Measurements from ENCODE around the gene PHF20.
A peak's percentile ranks its signal among the peaks of the same experiment; 100 is the strongest.
"Not testable (repeated sequence)": the region's sequence is repeated elsewhere in the genome, so short reads cannot be mapped to it uniquely, and the experiment has no call there.

PHF20 gene

DNA sequence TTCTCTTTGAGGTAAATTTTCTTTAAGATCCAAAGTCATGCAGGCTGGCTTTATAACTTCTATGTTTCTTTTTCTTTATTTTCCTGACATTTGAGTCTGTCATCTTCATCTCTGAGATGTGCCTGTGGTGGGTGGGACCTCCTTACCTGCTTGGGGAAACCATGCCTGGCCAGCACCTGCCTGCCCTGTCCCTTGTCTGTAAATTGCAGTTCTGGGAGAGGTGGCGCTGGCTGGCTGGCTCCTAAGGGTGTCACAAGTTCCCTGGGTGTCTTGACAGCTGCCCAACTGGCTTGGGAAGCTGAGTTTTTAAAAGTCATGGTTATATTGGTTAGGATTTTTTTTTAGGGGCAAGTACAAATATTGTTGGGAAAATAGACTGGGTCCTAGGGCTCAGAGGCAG lies 146.2 kb downstream of the PHF20 start:
- no peak for DNase-seq (ENCODE audit: low read depth in 2 of 2)

DNA sequence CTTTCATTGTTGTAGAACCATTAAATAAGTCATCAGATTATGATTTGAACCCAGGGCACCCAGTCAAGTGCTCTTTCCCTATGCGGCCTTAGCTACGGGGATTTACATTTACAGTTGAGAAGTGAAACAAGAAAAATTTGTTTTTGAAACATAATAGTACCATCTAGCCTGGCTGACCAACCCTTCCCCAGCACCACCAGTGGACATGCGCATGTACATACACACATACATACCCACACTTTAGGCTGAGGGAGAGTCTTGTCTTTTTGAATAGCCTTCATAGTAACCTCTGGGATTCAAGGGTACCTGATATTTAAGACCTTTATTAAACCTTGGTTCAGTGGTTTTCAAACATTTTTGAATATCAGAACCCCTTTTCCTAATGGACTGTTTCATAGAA lies 148.7 kb downstream of the PHF20 start:
- no peak for DNase-seq (ENCODE audit: low read depth in 2 of 2)

DNA sequence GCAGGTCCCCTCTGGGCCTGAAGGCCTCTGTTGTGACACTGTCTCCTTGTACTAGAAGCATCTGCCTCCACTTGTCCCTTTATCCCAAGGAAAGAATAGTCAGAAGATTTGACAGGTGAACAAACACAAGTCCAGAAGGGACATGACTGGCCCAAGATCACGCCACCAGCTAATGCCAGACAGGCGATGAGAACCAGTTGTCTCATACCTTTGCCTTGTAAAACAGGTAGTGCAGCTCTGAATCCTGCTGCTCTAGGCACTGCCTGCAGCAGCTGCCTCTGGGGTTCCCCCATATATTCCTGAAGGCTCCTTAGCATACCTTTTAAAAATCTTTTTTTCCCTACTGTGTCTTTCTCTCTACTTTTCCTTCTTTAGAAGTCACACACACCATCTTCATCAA lies 157.5 kb downstream of the PHF20 start:
- no peak for DNase-seq (ENCODE audit: low read depth in 2 of 2)

DNA sequence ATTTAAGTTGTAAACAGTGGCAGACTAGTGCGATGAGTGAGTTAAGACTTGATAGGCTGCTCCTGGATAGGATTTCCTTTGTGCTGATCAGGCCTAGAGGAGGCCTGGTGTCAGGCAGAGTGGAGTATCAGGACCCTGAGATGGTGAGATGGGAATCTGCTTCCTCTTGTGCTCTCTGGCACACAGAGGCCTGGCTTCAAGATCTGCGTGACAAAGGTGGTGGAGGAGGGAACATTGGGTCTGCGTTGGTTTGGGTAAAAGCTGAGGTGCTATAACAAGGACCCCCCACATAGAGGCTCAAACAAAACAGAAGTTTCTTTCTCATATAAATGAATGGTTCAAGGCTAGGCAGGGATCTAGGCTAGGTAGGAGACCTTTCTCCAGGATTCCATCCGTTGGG lies 162.2 kb downstream of the PHF20 start:
- no peak for DNase-seq (ENCODE audit: low read depth in 2 of 2)

DNA sequence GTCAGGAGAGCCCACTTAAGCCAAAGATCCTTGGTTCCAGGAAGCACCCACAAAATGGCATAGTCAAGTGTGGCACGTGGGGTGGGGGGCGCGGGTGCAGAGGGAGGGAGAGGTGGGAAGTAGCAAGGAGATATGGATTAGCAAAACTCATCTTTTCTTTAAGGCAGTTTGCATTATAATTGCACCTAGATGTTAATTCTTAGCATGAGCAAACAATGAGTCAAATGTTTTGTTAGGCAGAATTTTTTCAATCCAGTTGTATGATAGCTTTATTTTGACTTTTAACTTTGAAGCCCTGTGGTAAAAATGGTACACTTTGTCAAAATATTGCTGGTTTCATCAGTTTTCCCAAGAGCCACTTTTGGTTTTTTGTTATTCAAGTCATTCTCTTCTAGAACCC lies 167.4 kb downstream of the PHF20 start:
- DNase-seq (ENCODE audit: low read depth in 2 of 2), result no peak

DNA sequence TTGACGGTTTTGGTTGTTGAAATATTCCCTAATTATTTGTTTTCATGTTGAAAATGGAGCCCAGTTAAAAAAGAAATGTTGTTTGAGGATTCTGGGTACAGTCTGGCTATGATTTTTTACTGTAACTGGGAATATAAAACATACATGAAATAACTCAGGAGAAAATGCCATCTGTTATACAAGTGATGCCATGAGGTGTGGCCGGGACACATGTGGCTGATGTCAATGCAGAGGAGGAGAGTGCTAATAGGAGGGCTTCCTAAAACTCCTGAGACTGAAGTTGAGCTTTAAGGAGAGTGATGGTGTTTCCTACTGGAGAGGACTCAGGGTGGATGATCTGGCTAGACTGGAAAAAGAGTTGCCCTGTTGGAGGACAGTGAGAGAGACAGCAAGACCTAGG lies 169.8 kb downstream of the PHF20 start:
- no peak for DNase-seq (ENCODE audit: low read depth in 2 of 2)

DNA sequence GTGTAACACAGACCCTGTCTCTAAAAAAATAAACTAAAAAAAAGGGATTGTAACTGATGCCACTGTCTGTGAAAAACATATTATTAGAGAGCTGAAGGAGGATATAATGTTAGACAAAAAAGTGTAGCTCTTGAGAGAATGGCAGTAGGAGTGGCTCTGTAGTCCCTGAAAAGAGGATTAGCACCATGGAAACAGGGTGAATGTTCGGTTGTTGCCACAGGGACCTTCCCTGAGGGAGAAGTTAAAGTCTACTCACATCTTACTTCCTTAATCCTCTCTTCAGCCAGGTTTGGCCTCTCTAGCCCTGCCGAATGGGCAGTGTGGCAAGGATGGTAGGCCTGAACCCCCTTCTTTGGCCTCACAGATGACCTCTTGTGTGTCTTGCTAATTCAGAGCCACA lies 170.4 kb downstream of the PHF20 start:
- DNase-seq (ENCODE audit: low read depth in 2 of 2), result no peak

DNA sequence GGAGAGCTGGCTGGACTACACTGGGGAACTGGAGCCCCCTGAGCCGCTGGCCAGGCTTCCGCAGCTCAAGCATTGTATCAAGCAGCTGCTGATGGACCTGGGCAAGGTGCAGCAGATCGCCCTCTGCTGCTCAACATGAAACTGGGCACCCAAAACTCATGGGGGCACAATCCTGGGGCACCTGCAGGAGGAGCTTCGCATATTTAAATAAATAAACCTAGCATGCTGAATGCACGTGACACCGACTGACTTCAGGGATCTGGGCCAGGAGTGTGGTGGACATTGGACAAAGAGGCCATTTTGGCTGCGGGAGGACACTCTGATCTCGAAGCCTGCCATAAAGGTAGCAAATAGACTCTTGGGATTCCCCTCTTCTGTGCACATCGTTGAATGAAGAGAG lies 175.7 kb downstream of the PHF20 start:
- DNase-seq (ENCODE audit: low read depth in 2 of 2), result no peak

DNA sequence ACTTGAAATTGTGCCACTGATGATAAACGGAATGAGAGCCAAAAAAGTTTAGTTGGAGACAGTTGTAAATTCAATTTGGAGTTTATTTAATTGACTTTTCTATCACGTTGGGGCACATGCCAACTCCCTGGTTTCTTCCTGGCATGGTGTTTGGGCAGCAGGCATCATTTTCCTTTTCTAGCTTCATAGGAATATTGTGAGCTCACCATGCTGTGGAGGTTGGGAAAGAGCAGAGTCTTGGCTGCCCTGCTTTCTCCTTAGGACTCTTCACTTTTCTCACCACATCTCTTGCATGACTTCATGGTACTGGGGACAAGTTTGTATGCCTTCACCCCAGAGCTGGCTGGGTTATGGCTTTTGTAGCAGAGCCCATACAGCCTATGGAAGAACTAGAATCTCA lies 176.1 kb downstream of the PHF20 start:
- no peak for DNase-seq (ENCODE audit: low read depth in 2 of 2)

DNA sequence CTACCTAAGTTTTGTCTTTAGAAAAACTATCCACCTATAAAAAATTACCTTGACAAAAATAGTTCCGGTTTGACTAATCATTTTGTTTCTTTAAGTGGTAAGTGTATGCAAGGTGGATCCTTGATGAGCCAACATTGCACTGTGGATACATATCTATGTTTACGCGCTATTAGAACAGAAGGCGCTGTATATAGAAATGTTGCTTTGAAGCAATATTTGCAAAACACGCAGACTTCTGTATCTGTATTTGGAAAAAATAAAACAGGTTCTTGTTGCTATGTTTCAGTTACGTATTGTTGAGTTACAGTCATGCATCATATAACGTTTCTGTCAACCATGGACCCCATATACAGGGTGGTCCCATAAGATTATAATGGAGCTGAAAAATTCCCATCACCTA lies 178.3 kb downstream of the PHF20 start:
- no peak for DNase-seq (ENCODE audit: low read depth in 2 of 2)

DNA sequence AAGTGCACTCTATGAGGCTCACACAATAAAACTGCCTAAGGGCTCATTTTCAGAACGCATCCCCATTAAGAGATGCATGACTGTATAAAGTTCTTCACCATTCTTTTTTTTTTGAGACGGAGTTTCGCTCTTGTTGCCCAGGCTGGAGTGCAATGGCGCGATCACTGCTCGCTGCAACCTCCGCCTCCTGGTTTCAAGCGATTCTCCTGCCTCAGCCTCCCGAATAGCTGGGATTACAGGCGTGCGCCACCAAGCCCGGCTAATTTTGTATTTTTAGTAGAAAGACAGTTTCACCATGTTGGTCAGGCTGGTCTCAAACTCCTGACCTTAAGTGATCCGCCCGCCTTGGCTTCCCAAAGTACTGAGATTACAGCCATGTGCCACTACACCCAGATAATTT lies 180.3 kb downstream of the PHF20 start:
- DNase-seq (ENCODE audit: low read depth in 2 of 2), result not testable (repeated sequence)

DNA sequence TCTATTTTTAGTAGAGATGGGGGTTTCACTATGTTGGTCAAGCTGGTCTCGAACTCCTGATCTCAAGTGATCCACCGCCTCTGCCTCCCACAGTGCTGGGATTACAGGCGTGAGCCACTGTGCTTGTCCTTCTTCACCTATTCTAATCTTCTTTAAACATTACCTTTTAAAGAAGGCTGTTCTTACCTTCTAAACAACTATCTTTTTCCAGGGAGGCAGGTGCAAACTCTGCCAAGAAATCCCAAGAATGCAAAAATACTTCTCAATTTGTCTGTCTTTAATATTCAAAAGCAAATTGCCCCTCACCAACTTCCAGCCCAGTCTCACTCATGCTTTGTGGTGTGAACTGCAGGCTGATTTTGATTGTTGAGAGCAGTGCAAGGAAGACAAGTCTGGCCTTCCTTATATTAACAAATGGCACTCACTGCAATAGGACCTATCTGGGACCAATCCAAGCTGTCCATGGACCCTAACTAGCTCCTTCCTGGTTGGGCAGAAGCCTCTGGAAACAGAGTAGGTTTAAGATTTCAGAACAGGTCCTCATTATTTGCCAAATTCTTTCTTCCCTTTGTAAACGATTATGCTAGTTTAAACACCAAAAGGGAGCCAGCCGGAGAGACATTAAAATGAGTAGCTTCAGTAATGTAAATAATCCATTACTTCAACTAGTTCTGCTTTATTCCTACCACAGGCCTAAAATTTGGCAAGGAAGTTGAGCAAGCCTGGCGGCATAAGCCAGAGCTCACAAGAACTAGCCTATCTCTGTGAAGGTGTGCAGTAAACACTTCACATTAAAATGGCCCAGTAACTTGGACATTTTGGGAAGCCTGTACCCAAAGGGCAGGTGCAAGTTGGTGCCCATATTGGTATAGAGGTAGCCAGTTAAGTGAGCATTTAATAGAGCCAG lies 180.9 kb downstream of the PHF20 start:
- no peak for DNase-seq (ENCODE audit: low read depth in 2 of 2)

DNA sequence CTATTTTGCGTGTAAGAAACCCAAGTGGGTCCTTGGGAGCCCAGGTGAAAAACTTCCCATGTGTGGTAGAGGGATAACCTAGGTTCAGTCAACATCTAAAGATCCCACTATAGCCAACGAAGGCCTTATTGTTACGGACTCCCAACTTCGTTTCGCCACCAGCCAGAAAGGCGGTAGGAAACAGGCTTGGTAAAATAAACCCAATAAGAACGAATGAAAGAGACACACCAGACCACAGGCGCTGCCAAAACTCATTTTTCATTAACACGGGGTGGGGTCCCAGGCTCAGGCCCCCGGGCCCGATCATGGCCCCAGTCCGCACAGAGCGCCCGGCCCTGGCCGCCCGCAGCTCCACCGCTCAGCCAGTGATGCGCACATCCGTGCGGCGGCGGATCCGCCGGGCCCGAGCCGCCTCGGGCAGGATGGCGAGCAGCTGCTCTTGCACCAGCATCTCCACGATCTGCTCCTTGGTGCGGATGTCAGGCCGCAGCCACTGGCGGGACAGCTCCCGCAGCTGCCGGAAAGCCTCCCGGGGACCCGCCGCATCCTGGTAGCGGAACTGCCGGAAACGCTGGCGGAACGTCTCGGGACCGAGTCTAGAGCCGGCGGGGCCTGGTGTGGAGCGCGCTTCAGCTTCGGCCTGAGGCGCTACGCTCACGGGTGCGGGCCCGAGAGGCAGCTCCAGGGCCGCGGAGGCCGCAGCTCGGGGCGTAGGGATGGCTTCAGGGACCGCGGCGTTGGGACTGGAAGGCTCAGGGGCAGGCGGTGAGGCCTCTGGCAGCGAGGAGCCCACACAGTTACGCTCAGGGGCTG lies 181.8 kb downstream of the PHF20 start:
- no peak for DNase-seq (ENCODE audit: low read depth in 2 of 2)

DNA sequence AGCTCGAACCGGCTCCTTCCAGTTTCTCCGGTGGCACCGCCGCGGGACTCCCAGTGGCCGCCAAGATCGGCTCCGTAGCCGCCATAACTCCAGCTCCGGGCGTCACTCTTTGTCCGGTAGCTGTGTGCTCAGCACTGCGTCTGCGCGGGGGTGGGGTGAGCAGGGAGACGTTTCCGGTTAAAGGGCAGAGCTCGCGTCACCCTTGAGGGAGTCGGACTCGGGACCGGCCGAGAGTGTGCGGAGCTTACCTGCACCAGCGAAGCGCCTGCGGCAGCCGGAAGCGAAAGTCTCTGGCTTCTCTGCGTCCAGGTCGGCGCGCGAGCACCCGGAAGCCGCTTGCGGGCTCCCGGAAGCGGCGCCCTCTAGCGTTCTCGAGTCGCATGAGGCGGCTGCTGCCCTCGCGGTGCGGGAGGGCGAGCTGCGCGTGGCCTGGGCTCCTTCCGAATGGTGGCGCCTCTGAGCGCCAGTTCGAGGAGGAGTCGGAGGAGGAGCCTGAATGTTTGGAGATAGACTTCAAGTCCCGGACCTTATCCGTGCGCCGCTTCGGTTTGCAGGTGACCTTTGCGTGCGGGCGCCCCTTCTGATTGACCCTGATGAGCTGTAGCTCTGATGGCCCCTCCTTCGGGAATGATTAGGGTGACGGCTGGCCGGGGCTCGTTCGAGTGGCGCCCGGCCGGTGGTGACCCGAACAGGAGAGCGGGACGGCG lies 182.5 kb downstream of the PHF20 start, which contains the start of gene SCAND1:
SCAND1 (minus strand) TSS at position 303 of the 707 bp plus-strand sequence; CDS start at position 85, 218 bp downstream.
- DNase-seq (ENCODE audit: low read depth in 2 of 2), result peak; percentile 89

DNA sequence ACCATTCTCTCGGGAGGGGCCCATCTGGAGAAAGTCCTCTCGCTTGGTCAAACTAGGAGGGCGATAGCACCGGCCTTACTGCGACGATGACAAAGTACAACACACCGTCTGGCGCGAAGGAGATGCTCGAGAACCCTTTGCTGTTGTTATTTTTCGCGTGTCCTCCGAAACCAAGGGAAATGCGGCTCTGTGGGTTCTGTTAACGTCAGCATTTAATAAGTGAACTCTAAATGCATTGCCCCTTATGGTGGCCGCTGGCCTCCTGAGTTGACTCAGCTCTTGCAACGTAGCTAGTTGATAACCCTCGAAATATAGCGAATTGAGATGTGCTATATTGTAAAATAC lies 183.1 kb downstream of the PHF20 start:
- peak in 1 of 2 experiments; percentile 8 for DNase-seq (ENCODE audit: low read depth in 2 of 2)

DNA sequence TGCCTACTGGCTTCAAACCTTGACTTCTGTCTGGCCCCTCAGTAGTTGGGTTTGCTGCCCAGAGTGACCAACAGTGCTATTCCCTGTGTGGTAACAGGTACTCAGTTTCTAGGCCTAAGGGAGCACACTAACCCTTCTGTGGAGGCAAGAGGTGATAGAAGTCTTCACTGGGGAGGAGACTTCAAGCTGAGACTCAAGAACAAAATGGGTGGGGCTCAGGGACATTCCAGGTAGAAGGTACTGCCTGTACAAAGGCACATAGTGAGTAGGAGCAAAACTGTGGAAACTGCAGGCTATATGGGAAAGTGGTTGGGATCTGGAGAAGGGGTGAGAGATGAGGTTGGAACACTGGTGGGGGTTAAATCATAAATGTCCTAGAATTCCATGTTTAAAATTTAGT lies 184.8 kb downstream of the PHF20 start:
- DNase-seq (ENCODE audit: low read depth in 2 of 2), result no peak

DNA sequence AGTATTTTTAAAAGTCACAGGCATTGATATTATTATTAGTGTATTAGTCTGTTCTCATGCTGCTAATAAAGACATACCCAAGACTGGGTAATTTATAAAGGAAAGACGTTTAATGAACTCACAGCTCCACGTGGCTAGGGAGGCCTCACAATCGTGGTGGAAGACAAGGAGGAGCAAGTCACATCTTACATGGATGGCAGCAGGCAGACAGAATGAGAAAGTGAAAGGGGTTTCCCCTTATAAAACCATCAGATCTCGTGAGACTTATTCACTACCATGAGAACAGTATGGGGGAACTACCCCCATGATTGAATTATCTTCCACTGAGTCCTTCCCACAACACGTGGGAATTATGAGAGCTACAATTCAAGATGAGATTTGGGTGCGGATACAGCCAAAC lies 187.5 kb downstream of the PHF20 start:
- DNase-seq (ENCODE audit: low read depth in 2 of 2), result not testable (repeated sequence)

DNA sequence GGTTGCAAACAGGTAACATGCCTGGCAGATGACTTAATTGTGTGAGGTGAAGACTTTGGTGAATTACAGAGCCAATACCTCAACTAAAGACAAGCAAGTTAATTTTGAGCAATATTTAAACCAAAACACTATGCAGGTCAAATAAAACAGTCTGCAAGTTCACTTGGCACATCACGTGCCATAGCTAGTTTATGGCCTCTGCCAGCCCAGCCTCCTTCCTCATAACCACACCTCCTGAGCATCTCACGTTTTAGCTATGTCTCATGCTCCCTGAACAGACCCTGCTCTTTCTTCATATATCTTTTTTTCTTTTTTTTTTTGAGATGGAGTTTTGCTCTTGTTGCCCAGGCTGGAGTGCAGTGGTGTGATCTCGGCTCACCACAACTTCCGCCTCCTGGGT lies 192.1 kb downstream of the PHF20 start:
- no peak for DNase-seq (ENCODE audit: low read depth in 2 of 2)

DNA sequence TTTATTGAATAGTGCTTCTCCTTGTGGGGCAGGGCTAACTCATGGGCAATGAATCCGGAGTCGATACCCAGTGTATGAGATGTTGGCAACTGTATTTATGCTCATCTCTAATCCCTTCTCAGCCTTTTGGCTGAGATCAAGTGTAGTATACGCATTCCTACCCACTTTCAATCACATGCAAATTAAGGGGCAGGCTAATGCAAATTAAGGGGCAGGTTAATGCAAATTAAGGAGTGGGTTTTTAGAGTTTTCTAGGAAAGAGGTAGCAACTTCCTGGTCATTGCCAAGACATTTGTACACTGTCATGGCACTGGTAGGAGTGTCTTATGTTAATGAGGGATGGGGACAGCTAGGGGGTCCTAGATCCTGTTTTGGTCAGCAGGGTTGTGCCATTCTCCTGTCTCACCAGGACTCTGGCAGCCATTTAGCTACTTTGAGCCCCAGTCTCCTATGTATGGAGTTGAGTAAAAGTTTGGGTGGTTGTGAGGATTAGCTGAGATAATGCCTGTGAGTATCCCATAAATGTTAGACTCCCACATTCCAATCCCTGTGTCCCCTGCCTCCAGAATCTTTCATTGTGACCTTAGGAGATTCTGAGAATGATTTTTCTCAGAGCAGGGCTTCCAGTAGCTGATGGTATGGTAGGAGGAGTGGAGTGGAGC lies 196.3 kb downstream of the PHF20 start, which contains the start of gene CNBD2:
CNBD2 (plus strand) TSS at position 612 of the 662 bp plus-strand sequence. CDS start 173 bp downstream, outside the sequence.
- no peak for DNase-seq (ENCODE audit: low read depth in 2 of 2)

DNA sequence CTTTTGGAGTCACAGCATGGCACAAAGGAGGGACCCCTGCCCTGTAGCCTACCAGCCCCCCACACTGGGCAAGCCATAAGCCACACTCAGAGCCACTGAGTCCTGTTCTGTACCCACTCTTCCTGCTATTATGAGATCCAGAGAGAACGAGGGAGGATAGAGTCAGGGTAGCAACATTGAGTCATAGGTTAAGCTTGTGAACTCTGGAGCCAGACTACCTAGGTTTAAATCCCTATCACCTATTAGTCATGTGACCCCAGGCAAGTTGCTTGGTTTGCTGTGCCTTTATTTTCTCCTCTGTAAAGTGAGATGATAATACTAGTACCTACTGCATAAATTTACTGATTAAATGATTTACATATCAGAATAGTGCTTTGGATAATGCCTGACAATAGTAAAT lies 197.1 kb downstream of the PHF20 start:
- no peak for DNase-seq (ENCODE audit: low read depth in 2 of 2)

DNA sequence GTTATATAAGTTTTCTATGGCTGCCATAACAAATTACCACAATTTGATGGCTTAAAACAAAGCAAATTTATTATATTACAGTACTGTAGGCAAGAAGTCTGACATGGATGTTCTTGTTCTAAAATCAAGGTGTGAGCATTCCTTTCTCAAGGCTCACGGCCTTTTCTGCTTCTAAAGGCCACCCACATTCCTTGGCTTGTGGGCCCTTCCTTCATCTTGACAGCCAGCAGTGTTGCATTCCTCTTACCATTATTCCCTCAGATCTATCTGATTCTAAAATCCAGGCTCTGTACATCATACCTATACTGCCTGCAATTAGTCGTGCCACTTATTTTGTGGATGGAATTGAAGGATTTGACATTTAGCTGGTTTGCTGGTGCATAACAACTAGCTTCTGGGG lies 200.2 kb downstream of the PHF20 start:
- no peak for DNase-seq (ENCODE audit: low read depth in 2 of 2)

DNA sequence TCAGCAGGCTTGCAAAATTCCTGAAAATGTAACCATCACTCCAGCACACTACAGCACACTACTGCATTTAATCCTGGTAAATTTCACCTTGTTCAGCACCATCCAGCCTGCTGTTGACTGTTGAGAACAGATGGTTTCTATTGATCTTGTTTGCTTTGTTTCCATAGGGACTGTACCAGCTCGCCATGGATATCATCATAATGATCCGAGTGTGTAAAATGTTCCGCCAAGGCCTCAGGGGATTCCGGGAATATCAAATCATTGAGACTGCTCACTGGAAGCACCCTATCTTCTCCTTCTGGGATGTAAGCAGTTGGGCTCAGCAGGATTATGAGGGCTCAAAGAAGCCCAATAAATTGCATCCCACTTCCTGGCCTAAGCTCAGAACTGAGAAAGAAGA lies 200.6 kb downstream of the PHF20 start:
- no peak for DNase-seq (ENCODE audit: low read depth in 2 of 2)

Data from fibroblast of skin of left quadriceps (primary cell).